Right lobe of liver (tissue), 4 donors: ENCODE results near the gene ACAN.

ENCODE experiments used
- CTCF ChIP-seq, 4 donors: fragments of 200-600 bp in 3 of 4; fragments of 450-650 bp in 1 of 4; IDR thresholded peaks; one replicate each; pipeline versions ENCODE4 v1.5.1 to v1.8.0; 2016 to 2022; ENCODE audit warnings: antibody characterized with exemption in 4 of 4, mild to moderate bottlenecking in 2 of 4
- POLR2A ChIP-seq: fragments of 450-650 bp; IDR thresholded peaks from one replicate; pipeline ENCODE4 v1.6.1; 2017; ENCODE audit warnings: antibody characterized with exemption, mild to moderate bottlenecking
- donor health status: DM: no; HTN: no; CAD: no.
- donor health status: DM: no; HTN: no; CAD: no.
- donor health status: DM: no; HTN: yes; CAD: no.

GRCh38 chr15:88912500-88912921 is 109.3 kb downstream of the ACAN start:
- no peak for TF ChIP-seq CTCF (IDR thresholded peaks at IDR 0.05)
- TF ChIP-seq POLR2A = no peak
